K562 (cell line): ENCODE measurements around the gene UBE2D3. TPM values are rescaled to one million over a fixed set of nuclear protein-coding genes. Genes with fewer than 3 reads are reported as not detected.

Experiments used
- ATAC-seq: fragments of 200-7000 bp; cut with Tn5 transposase; 3 replicates; pipeline ENCODE4 v1.9.1; 2020; ENCODE audit warnings: moderate library complexity
- BruUV-seq: library from RNA; stranded (reverse); fragments of 400-500 nt; replicated peaks from 2 replicates; lab custom pipeline; 2021; lab: Mats Ljungman, UMichigan
- CTCF ChIA-PET: fragments of 300-600 bp; formaldehyde crosslinking; extraction: SDS; loops from one replicate; lab custom pipeline; 2021; ENCODE audit warnings: low intra/inter-chr PET ratio; lab: Yijun Ruan, JAX
- POLR2A ChIA-PET: fragments of 300-600, 350-650 bp; sonication (Branson Sonifier 250); formaldehyde crosslinking; extraction: SDS; loops from one replicate; lab custom pipeline; 2021; ENCODE audit warnings: antibody characterized with exemption, inconsistent platforms; lab: Yijun Ruan, JAX
- DNase-seq, 4 experiments: peaks; one replicate each; pipeline versions ENCODE4 v3.0.0 to v3.0.0-alpha.2; 2011 to 2018; ENCODE audit warnings: low spot score in 3 of 4, mixed read lengths in 3 of 4; ENCODE audit errors: extremely low read depth in 1 of 4
- FAIRE-seq: peaks from 2 replicates; lab custom pipeline; 2011; peaks lifted over from hg19 to GRCh38; lab: Jason Lieb, UNC
- H2AFZ ChIP-seq: 2 replicates; pipeline ENCODE4 v1.6.0; 2011; ENCODE audit warnings: low read depth, low read length, control low read depth, inconsistent platforms
- H3K27ac ChIP-seq: fragments of 200-600 bp; 3 replicates; pipeline ENCODE4 v1.8.0; 2011; ENCODE audit warnings: low read depth, mild to moderate bottlenecking, control low read depth, inconsistent platforms, low read length, moderate library complexity, mixed read lengths; ENCODE audit errors: extremely low read depth
- H3K27me3 ChIP-seq, 2 experiments: fragments of 300-600 bp in 1 of 2; 2 replicates in 1 of 2; 3 replicates in 1 of 2; pipeline versions ENCODE4 v1.6.0 to v1.8.0; 2011; ENCODE audit warnings: inconsistent platforms in 2 of 2, low read length in 2 of 2, mild to moderate bottlenecking in 1 of 2, mixed read lengths in 1 of 2, moderate library complexity in 1 of 2; ENCODE audit not compliant: control insufficient read depth in 2 of 2, insufficient read depth in 2 of 2
- H3K36me3 ChIP-seq: fragments of 300-600 bp; 3 replicates; pipeline ENCODE4 v1.8.0; 2011; ENCODE audit warnings: mild to moderate bottlenecking, low read length, inconsistent platforms; ENCODE audit not compliant: control insufficient read depth, insufficient read depth
- H3K4me1 ChIP-seq, 2 experiments: fragments of 200-600 bp in 1 of 2; replicated peaks in 1 of 2; 2 replicates in 1 of 2; 3 replicates in 1 of 2; pipeline versions ENCODE4 v1.5.1 to v1.8.0; 2011; ENCODE audit warnings: inconsistent platforms in 2 of 2, low read length in 2 of 2, mild to moderate bottlenecking in 1 of 2, mixed read lengths in 1 of 2, moderate library complexity in 1 of 2; ENCODE audit not compliant: control insufficient read depth in 2 of 2, insufficient read depth in 2 of 2
- H3K4me2 ChIP-seq: 2 replicates; pipeline ENCODE4 v1.6.1; 2011; ENCODE audit warnings: low read length, control low read depth, inconsistent platforms, mixed read lengths; ENCODE audit not compliant: insufficient read depth
- H3K4me3 ChIP-seq: fragments of 200-600 bp; sonication (generic), shearing (Covaris generic); 2 replicates; pipeline ENCODE4 v1.5.1; 2016; ENCODE audit warnings: control low read depth, inconsistent platforms
- H3K79me2 ChIP-seq: fragments of 200-600 bp; 3 replicates; pipeline ENCODE4 v1.8.0; 2011; ENCODE audit warnings: low read length, inconsistent platforms; ENCODE audit not compliant: control insufficient read depth, insufficient read depth
- H3K9ac ChIP-seq, 2 experiments: 2 replicates each; pipeline versions ENCODE4 v1.6.0 to v1.6.1; 2011; ENCODE audit warnings: low read depth in 2 of 2, low read length in 2 of 2, control low read depth in 1 of 2, inconsistent platforms in 1 of 2, mild to moderate bottlenecking in 1 of 2, mixed read lengths in 1 of 2; ENCODE audit not compliant: insufficient read depth in 1 of 2
- H3K9me1 ChIP-seq: one replicate; pipeline ENCODE4 v1.6.0; 2011; ENCODE audit warnings: inconsistent platforms, mild to moderate bottlenecking, low read length, moderate library complexity; ENCODE audit not compliant: control insufficient read depth, insufficient read depth
- H3K9me3 ChIP-seq: replicated peaks from 2 replicates; pipeline ENCODE4 v1.5.1; 2011; ENCODE audit warnings: low read depth, low read length, inconsistent platforms; ENCODE audit not compliant: control insufficient read depth, insufficient read depth
- H4K20me1 ChIP-seq: replicated peaks from 2 replicates; pipeline ENCODE4 v1.6.1; 2011; ENCODE audit warnings: low read length, inconsistent platforms, mixed read lengths; ENCODE audit not compliant: control insufficient read depth, insufficient read depth
- CBFA2T2 ChIP-seq: fragments of 450-650 bp; conservative IDR thresholded peaks from 2 replicates; pipeline ENCODE4 v1.6.1; 2017; ENCODE audit warnings: mild to moderate bottlenecking
- CREM ChIP-seq: IDR thresholded peaks from 2 replicates; pipeline ENCODE4 v1.6.1; 2014; ENCODE audit warnings: antibody characterized with exemption, low read depth
- GTF2A2 ChIP-seq: IDR thresholded peaks from 2 replicates; pipeline ENCODE4 v1.6.1; 2016; ENCODE audit warnings: mild to moderate bottlenecking, missing genetic modification characterization, missing compliant biosample characterization
- HBP1 ChIP-seq: fragments of 450-650 bp; formaldehyde crosslinking; IDR thresholded peaks from 2 replicates; pipeline ENCODE4 v1.4.0; 2022; ENCODE audit warnings: missing genetic modification characterization
- HDAC6 ChIP-seq: IDR thresholded peaks from 2 replicates; pipeline ENCODE4 v1.6.1; 2012; ENCODE audit warnings: low read depth, mild to moderate bottlenecking, control low read depth, inconsistent platforms, low read length, moderate library complexity
- MCM7 ChIP-seq, 2 experiments: fragments of 450-650 bp; IDR thresholded peaks; 2 replicates each; pipeline ENCODE4 v1.6.1; 2016 to 2018
- MTA2 ChIP-seq: fragments of 450-650 bp; IDR thresholded peaks from 2 replicates; pipeline ENCODE4 v1.6.1; 2016; ENCODE audit warnings: low read depth
- NCOA1 ChIP-seq: fragments of 450-650 bp; IDR thresholded peaks from 2 replicates; pipeline ENCODE4 v1.6.1; 2016; ENCODE audit warnings: low read depth
- RBM39 ChIP-seq: fragments of 200-400 bp; formaldehyde crosslinking; optimal IDR thresholded peaks from 2 replicates; pipeline ENCODE3; 2018; ENCODE audit warnings: low read depth, low read length
- RERE ChIP-seq: sonication (generic); formaldehyde crosslinking; IDR thresholded peaks from 2 replicates; pipeline ENCODE4 v1.8.0; 2023; ENCODE audit warnings: missing genetic modification reagents, mild to moderate bottlenecking, borderline replicate concordance
- SAFB ChIP-seq: fragments of 200-400 bp; formaldehyde crosslinking; IDR thresholded peaks from 2 replicates; pipeline ENCODE4 v1.6.1; 2017; ENCODE audit warnings: low read depth, low read length, borderline replicate concordance
- STAT6 ChIP-seq: sonication (generic); formaldehyde crosslinking; IDR thresholded peaks from 2 replicates; pipeline ENCODE4 v1.8.1; 2023; ENCODE audit warnings: mild to moderate bottlenecking, missing genetic modification reagents
- XRCC3 ChIP-seq: fragments of 450-650 bp; IDR thresholded peaks from 2 replicates; pipeline ENCODE4 v1.6.1; 2017; ENCODE audit warnings: mild to moderate bottlenecking, moderate library complexity
- ZNF121 ChIP-seq: sonication (generic); formaldehyde crosslinking; conservative IDR thresholded peaks from 2 replicates; pipeline ENCODE4 v1.8.0; 2022; ENCODE audit warnings: missing genetic modification reagents
- ZNF184 ChIP-seq: sonication (generic); formaldehyde crosslinking; IDR thresholded peaks from 2 replicates; pipeline ENCODE4 v1.5.0; 2020; ENCODE audit warnings: missing genetic modification reagents
- ZNF24 ChIP-seq: fragments of 450-650 bp; IDR thresholded peaks from 2 replicates; pipeline ENCODE4 v1.6.1; 2016
- ZNF354B ChIP-seq: fragments of 250-450 bp; sonication (Bioruptor Pico); IDR thresholded peaks from 2 replicates; pipeline ENCODE4 v1.4.0; 2020
- WGBS: fragments of 100-300 bp; shearing (Covaris generic); methylation state at CpG from one replicate; pipeline ENCODE4 v1.1.6; 2016; ENCODE audit warnings: low coverage, mixed read lengths; ENCODE audit not compliant: insufficient coverage; ENCODE audit errors: missing lambda C conversion rate; 5-methylcytosine and 5-hydroxymethylcytosine counted together
- in situ Hi-C: fragments of 300-500 bp; cut with MboI; formaldehyde crosslinking; loops from 4 replicates; pipeline ENCODE4 v1.15.0; 2018; ENCODE audit warnings: inconsistent platforms, mixed read lengths
- intact Hi-C: fragments of 100-400 bp; cut with micrococcal nuclease; formaldehyde crosslinking; loops from 2 replicates; pipeline ENCODE4 v1.14.2; 2022
- polyA plus RNA-seq, 8 experiments: library from polyadenylated mRNA; depleted of rRNA in 4 of 8; stranded (reverse) in 5 of 8; unstranded in 3 of 8; fragments of >200 nt; fragmentation: Nextera tagmentation in 2 of 8; fragmentation: Illumina TruSeq in 1 of 8; extraction: Ambion mirVana in 2 of 8; extraction: Trizol in 1 of 8; gene quantifications; 2 replicates each; pipeline versions ENCODE4 v1.2.1 to v1.2.3, GENCODE V29; 2011 to 2014; ENCODE audit warnings: inconsistent platforms in 1 of 8, missing spikeins in 1 of 8
- total RNA-seq, 7 experiments: library from RNA; depleted of rRNA in 6 of 7; stranded (reverse); fragments of >200 nt in 6 of 7; fragmentation: Illumina TruSeq in 2 of 7; extraction: Trizol in 2 of 7; gene quantifications; 2 replicates each; pipeline versions ENCODE4 v1.2.1 to v1.2.3, GENCODE V29; 2011 to 2021; ENCODE audit warnings: low replicate concordance in 1 of 7

Gene UBE2D3
- total and polyA plus RNA-seq, 9 of the 15 experiments (the other 6 are each of a cell fraction or from before 2014, with no cell fraction given) = 191 to 618 (median 292) TPM

GRCh38 chr4:102754044-102754443, 73.3 kb downstream of the UBE2D3 start:
- no peaks in the 10 kb centered on the region for H3K27me3 ChIP-seq
- ATAC-seq (no peak), DNase-seq (no peak), FAIRE-seq (no peak)
- BruUV-seq = no TSS peak
- intact Hi-C loops (no loop called here), in situ Hi-C loops (no loop called here)
- ChIA-PET POLR2A (interaction anchor here (0.8 kb wide), 1 partner anchor 74 kb away, joined by 3 read pairs; the partner anchor contains the start of gene UBE2D3), CTCF (no interaction called here)
- no peaks in the 10 kb centered on the region; the same call in 2 of the 3 replicates for H3K36me3 ChIP-seq
- H3K9me3 ChIP-seq = no peaks in the 10 kb centered on the region
- H3K4me2 ChIP-seq = no peak overlapping the region
- H4K20me1 ChIP-seq = no peaks in the 10 kb centered on the region
- no peak overlapping the region for H3K27ac ChIP-seq
- H3K4me3 ChIP-seq = no peak overlapping the region
- no peak overlapping the region for H2AFZ ChIP-seq
- WGBS = 59% methylated on average over 2 of the region's 2 CpGs
- peaks cover 0 to 8% of the 10 kb centered on the region in 2 experiments; a peak in 1 of 5 replicates for H3K4me1 ChIP-seq
- H3K9ac ChIP-seq = no peak overlapping the region
- H3K9me1 ChIP-seq = no peaks in the 10 kb centered on the region
- H3K79me2 ChIP-seq = peaks cover 10% of the 10 kb centered on the region
- no peak for TF ChIP-seq GTF2A2 (tag)
- TF ChIP-seq ZNF354B = no peak
- no peak for TF ChIP-seq RBM39
- TF ChIP-seq ZNF184 (CRISPR knock-in tag) = no peak
- TF ChIP-seq HDAC6 = no peak
- TF ChIP-seq CBFA2T2 = no peak
- TF ChIP-seq MCM7 (IDR thresholded peaks at IDR 0.05) = no peak
- no peak for TF ChIP-seq MTA2
- TF ChIP-seq ZNF24 = no peak
- TF ChIP-seq RERE = no peak
- no peak for TF ChIP-seq HBP1
- no peak for TF ChIP-seq XRCC3
- TF ChIP-seq CREM = no peak
- no peak for TF ChIP-seq STAT6 (CRISPR knock-in tag)
- TF ChIP-seq ZNF121 (CRISPR knock-in tag) = no peak
- TF ChIP-seq SAFB = no peak
- no peak for TF ChIP-seq NCOA1
